ENCODE measurements around the gene BEND7. TPM values are rescaled to one million over a fixed set of nuclear protein-coding genes. Genes with fewer than 3 reads are reported as not detected.

Gene BEND7
- total RNA-seq, 1 donor from 2014 or later, result 21.1 TPM

GRCh38 chr10:13491747-13492360, 37.0 kb downstream of the BEND7 start:
- Mint-ChIP-seq H3K4me3 (ENCODE audit: unreplicated experiment) (no peak overlapping the region), H3K27ac (ENCODE audit: unreplicated experiment) (no peak overlapping the region), H3K36me3 (ENCODE audit: low read depth, unreplicated experiment) (peaks cover 12% of the 10 kb centered on the region), H3K27me3 (ENCODE audit: low read depth, unreplicated experiment) (no peaks in the 10 kb centered on the region), H3K9me3 (ENCODE audit: unreplicated experiment) (no peaks in the 10 kb centered on the region), H3K4me1 (ENCODE audit: low read depth, unreplicated experiment) (no peaks in the 10 kb centered on the region)
- Histone ChIP-seq H4K20me1 (ENCODE audit: insufficient read depth, low read length) (no peaks in the 10 kb centered on the region), H3K36me3 (ENCODE audit: insufficient read depth, low read length) (peaks cover 3% of the 10 kb centered on the region), H3K9me3 (ENCODE audit: insufficient read depth, low read depth, low read length) (no peaks in the 10 kb centered on the region), H3K4me1 (ENCODE audit: insufficient read depth, low read length) (no peaks in the 10 kb centered on the region), H3K27ac (ENCODE audit: low read depth, low read length) (no peak overlapping the region), H3K4me2 (ENCODE audit: low read length) (no peak overlapping the region), H3K27me3 (ENCODE audit: insufficient read depth, low read length) (no peaks in the 10 kb centered on the region), H3K9ac (ENCODE audit: low read length) (no peak overlapping the region), H3K4me3 (ENCODE audit: insufficient read depth, low read depth, low read length) (no peak overlapping the region), H3K79me2 (ENCODE audit: insufficient read depth, low read length) (no peaks in the 10 kb centered on the region), H2AFZ (ENCODE audit: low read depth, low read length) (no peak overlapping the region)
- DNase-seq (ENCODE audit: low read depth), result no peak
- TF ChIP-seq EZH2 (IDR thresholded peaks at IDR 0.05; ENCODE audit: insufficient read depth, low read length), result no peak
- no peak for TF ChIP-seq CTCF (IDR thresholded peaks at IDR 0.05; ENCODE audit: insufficient read depth, low read depth, low read length)
- FAIRE-seq, result no peak

- no peak overlapping the region for H3K27ac Mint-ChIP-seq (ENCODE audit: unreplicated experiment)
These were observed 38.3 kb downstream of the BEND7 start for GRCh38 chr10:13490503-13490902.

More at GRCh38 chr10:13490503-13490902, 38.3 kb downstream of the BEND7 start:
- Mint-ChIP-seq H3K9me3 (ENCODE audit: unreplicated experiment) (no peaks in the 10 kb centered on the region), H3K36me3 (ENCODE audit: low read depth, unreplicated experiment) (peaks cover 12% of the 10 kb centered on the region), H3K4me3 (ENCODE audit: unreplicated experiment) (no peak overlapping the region), H3K4me1 (ENCODE audit: low read depth, unreplicated experiment) (no peaks in the 10 kb centered on the region), H3K27me3 (ENCODE audit: low read depth, unreplicated experiment) (no peaks in the 10 kb centered on the region)
- Histone ChIP-seq H3K27ac (ENCODE audit: low read depth, low read length) (no peak overlapping the region), H3K9me3 (ENCODE audit: insufficient read depth, low read depth, low read length) (no peaks in the 10 kb centered on the region), H3K4me3 (ENCODE audit: insufficient read depth, low read depth, low read length) (no peak overlapping the region), H3K9ac (ENCODE audit: low read length) (no peak overlapping the region), H3K4me1 (ENCODE audit: insufficient read depth, low read length) (no peaks in the 10 kb centered on the region), H3K36me3 (ENCODE audit: insufficient read depth, low read length) (peaks cover 3% of the 10 kb centered on the region), H3K4me2 (ENCODE audit: low read length) (no peak overlapping the region), H3K27me3 (ENCODE audit: insufficient read depth, low read length) (no peaks in the 10 kb centered on the region), H3K79me2 (ENCODE audit: insufficient read depth, low read length) (no peaks in the 10 kb centered on the region), H2AFZ (ENCODE audit: low read depth, low read length) (no peak overlapping the region), H4K20me1 (ENCODE audit: insufficient read depth, low read length) (no peaks in the 10 kb centered on the region)
- FAIRE-seq, result no peak
- no peak for DNase-seq (ENCODE audit: low read depth)
- TF ChIP-seq CTCF (IDR thresholded peaks at IDR 0.05; ENCODE audit: insufficient read depth, low read depth, low read length), result no peak
- TF ChIP-seq EZH2 (IDR thresholded peaks at IDR 0.05; ENCODE audit: insufficient read depth, low read length), result no peak

All from astrocyte (in vitro differentiated cells and primary cell).